T follicular helper cell (primary cell): Measurements from ENCODE around the gene RFX7.
"Not testable (repeated sequence)": the region's sequence is repeated elsewhere in the genome, so short reads cannot be mapped to it uniquely, and the experiment has no call there.

Source experiments
- DNase-seq: peaks from one replicate; pipeline ENCODE4 v3.0.0-alpha.2; 2020; ENCODE audit warnings: low read depth

The RFX7 gene

DNA sequence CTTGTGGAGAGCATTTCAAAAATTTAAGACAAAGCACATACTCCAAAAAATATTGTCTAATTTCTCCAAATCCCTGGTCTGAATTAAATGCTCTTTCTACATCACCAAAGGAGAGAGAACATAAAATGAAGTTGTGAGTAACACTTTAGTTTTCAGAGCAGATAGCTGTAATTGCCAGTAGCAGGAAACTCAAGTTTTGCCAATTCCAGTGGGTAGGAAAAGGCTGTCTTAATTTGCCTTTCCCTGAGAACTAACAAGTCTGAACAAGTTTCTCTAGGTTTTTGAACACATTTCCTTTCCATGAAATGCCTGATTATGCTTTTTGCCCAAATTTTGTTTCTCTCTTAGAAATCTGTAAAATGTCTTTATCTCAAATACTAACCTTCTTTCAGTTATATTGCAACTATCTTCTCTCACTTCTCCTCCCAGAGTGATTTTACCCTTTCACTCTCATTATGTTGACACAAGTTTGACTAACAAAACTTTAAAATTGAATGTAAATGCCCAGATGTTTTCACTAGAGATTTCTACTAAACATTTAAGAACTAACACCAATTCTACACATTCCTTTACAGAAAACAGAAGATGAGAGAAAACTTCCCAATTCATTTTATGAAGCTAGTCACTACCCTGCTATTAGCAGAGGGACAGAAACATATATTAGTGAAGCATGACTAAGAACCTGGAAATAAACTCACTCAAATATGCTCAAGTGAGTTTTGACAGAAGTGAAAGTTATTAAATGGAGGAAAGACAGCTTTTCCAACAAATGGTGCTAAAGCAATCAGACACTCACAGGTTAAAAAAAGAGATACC, 38.4 kb downstream of the RFX7 start:
- DNase-seq = no peak

DNA sequence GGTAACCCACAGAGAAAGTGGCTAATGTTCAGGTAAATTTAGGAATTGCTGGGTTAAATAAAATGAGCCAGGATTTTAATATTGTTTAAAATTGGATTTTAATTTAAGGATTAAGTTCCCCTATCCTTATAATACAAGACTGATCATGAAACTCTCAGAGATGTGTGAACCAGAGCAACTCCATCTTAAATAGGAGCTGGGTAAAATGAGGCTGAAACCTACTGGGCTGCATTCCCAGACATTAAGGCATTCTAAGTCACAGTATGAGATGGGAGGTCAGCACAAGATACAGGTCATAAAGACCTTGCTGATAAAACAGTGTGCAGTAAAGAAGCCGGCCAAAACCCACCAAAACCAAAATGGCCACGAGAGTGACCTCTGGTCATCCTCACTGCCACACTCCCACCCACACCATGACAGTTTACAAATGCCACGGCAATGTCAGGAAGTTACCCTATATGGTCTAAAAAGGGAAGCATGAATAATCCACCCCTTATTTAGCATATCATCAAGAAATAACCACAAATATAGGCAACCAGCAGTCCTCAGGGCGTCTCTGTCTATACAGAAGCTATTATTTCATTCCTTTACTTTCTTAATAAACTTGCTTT, 40.3 kb downstream of the RFX7 start:
- DNase-seq = not testable (repeated sequence)

- no peak for DNase-seq
These were observed 41.0 kb downstream of the RFX7 start for GRCh38 chr15:56202701-56203100.

- no peak for DNase-seq
These were observed 44.6 kb downstream of the RFX7 start for GRCh38 chr15:56199038-56199437.

- no peak for DNase-seq
These were observed 49.6 kb downstream of the RFX7 start for GRCh38 chr15:56194035-56194434.

DNA sequence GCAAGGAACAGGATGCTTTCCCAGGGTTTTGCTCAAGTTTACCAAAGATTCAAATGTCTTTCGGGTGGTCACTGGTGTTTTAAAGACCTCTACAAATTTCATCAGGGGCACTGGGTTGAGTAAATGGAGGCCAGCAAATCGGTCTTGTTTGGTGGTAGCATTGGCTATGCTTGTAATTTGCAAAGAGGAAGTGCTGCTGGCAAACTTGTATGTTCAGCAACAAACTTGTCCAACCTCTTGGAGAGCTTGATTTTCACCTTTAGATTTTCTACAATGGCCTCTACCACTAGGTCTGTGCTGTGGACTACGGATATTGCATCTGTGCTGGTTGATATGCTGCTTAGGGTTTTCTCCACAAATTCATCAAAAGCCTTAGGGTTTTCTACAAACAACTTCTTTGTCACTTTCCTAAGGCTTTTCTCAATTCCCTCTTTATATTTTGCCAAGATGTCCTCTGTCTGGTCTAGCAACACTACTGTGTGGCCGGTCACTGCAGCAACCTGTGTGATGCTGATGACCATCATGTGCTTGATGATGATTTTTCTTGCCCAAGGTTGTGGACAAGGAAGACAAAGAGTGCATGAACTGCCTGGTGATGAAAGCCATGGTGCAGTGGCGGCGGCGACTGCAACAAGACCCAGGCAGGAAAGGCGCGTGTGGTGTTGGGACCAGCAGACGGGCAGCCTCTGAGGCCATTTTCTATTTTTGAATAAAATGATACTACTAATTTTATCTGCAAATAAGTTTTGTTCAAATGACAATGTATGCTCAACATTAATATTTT, 50.8 kb downstream of the RFX7 start:
- no peak for DNase-seq

DNA sequence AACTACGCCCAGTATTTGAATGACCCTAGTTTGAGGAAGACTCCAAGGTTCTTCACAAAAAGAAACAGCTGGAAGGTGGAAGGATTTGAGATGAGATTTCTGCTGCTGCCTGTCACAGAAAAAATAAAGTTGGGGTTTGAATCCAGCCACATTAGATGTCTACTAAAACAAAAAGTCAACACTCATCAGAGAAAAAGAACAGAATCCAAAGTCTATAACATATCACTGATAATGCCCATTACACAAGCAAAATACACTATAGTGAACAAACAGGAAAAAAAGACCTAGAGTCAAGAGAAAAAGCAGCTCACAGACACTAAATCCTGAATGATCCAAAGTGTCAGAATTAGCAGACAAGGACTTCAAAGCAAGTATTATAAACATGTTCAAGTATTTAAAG, 56.0 kb downstream of the RFX7 start:
- DNase-seq = no peak

DNA sequence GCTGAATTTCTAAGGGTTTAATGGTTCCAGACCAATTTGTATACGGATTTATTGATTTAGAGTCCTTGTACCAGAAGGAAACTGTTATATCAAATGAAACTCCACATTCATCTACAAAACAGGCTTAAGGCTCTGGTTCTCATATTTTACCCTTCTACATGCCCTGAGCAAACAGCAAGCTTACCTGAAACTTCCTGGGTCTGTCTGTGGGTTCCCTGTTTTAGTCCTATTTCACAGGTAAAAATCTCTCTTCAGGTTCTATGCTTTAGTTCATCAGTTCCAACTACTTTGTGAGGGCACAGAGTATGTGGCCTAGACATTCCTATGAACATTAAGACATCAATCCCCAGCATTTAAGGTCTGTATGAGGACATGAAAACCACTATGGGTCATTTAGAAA, 57.7 kb downstream of the RFX7 start:
- DNase-seq = no peak

GRCh38 chr15:56184516-56184915, 59.2 kb downstream of the RFX7 start:
- DNase-seq = no peak

GRCh38 chr15:56180851-56181250, 62.8 kb downstream of the RFX7 start:
- no peak for DNase-seq

- no peak for DNase-seq
These were observed 66.7 kb downstream of the RFX7 start for GRCh38 chr15:56176996-56177395.

DNA sequence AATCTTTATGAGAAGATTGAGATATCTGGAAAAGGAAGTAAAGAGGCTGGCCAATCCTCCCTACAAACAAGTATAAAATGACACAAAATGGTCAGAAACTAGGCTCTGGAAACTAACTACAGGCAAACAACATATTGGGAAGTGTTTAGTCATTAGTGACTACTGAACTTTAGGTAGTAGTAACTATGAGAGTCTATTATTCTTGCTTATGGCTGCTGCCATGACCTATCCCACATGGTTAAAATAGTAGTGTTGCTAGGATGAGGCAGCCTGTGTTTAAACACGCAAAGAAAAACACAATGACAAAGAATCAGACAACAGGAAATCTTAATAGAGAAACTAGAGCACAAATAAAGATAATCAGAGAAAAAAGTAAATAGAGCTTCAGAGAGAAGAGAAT, 67.9 kb downstream of the RFX7 start:
- DNase-seq = no peak

GRCh38 chr15:56174649-56175048, 69.0 kb downstream of the RFX7 start:
- no peak for DNase-seq

- DNase-seq = no peak
These were observed 75.3 kb downstream of the RFX7 start for GRCh38 chr15:56168394-56168793.

GRCh38 chr15:56165234-56165633, 78.4 kb downstream of the RFX7 start:
- DNase-seq = no peak

- no peak for DNase-seq
These were observed 82.7 kb downstream of the RFX7 start for GRCh38 chr15:56160966-56161365.

- DNase-seq = no peak
These were observed 86.8 kb downstream of the RFX7 start for GRCh38 chr15:56156877-56157276.

DNA sequence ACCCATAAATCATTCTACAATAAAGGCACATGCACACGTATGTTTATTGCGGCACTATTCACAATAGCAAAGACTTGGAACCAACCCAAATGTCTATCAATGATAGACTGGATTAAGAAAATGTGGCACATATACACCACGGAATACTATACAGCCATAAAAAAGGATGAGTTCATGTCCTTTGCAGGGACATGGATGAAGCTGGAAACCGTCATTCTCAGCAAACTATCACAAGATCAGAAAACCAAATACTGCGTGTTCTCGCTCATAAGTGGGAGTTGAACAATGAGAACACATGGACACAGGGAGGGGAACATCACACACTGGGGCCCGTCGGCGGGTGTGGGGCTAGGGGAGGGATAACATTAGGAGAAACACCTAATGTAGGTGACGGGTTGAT, 88.4 kb downstream of the RFX7 start:
- not testable (repeated sequence) for DNase-seq

DNA sequence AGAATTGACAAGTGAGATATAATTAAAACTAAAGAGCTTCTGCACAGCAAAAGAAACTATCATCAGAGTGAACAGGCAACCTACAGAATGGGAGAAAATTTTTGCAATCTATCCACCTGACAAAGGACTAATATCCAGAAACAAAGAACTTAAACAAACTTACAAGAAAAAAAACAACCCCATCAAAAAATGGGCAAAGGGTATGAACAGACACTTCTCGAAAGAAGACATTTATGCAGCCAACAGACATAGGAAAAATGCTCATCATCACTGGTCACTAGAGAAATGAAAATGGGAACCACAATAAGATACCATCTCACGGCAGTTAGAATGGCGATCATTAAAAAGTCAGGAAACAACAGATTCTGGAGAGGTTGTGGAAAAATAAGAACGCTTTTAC, 88.9 kb downstream of the RFX7 start:
- DNase-seq = not testable (repeated sequence)

DNA sequence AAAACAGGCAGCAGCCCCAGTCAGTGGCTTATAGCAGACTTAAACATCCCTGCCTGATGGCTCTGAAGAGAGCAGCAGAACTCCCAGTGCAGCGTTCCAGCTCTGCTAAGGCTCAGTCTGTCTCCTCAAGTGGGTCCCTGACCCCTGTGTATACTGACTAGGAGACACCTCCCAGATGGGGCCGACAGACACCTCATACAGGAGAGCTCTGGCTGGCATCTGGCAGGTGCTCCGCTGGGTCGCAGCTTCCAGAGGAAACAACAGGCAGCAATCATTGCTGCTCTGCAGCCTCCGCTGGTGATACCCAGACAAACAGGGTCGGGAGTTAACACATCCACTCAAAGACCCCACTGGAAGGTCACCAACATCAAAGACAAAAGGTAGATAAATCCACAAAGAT, 93.5 kb downstream of the RFX7 start:
- no peak for DNase-seq

DNA sequence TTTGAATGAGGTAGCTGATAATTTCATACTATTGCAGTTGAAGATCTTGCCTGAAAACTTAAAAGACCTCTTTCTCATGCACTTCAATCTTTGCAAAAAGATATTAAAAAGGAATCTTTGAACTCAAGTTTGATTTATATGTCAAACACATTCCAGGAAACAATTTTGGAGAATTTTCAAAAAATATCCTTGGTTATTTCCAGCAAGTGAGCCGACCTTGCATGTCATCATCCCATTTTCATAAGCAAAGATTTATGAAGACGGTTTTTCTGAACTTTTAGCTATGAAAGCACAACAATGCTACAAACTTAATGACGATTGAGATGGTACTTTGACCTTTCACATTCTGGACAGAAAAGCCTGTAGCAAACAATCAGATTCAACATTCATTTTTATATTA, 95.6 kb downstream of the RFX7 start:
- DNase-seq = no peak

DNA sequence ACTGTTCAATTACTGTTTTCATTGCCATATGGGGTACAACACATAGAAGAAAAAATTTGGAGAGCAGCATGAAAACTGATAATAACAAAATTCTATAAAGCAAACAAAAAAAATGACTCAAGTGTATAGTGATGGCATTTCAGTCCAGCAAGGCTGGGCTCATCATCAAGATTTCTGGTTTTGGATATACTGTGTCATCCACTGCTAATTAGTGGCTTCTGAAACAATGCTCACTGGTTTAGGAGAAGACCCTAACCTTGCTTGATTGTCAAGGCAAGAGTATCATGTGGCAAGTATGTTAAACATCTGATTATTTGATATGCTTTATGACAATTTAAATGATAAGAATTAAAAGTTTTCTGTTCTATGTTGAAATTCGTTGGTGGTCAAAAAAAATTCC, 96.9 kb downstream of the RFX7 start:
- no peak for DNase-seq

DNA sequence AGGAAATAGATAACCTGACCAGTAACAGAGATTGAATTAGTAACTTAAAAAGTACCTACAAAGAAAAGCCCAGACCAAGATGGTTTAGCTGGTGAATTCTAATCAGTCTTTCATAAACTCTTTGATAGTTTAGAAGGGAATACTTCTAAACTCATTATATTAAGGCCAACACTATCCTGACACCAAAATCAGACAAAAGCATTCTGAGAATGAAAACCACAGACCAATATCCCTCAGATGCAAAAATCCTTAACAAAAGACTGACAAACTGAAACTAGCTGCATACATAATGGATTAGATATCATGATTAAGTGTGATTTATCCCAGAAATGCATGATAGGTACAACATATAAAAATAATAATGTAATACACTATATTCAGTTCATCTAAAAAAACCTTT, 115.6 kb downstream of the RFX7 start:
- DNase-seq = no peak
